H1 (cell line): Measurements from ENCODE around the gene HP1BP3. TPM values are rescaled to one million over a fixed set of nuclear protein-coding genes. Genes with fewer than 3 reads are reported as not detected.

Experiments used
- EGR1 ChIP-seq: IDR thresholded peaks from 2 replicates; pipeline ENCODE4 v1.6.1; 2011; ENCODE audit warnings: low read depth, low read length, borderline replicate concordance
- HDAC2 ChIP-seq, 2 experiments: fragments of 300-600 bp in 1 of 2; sonication (generic) in 1 of 2; IDR thresholded peaks; 2 replicates each; pipeline ENCODE4 v1.6.1; 2011 to 2012; ENCODE audit warnings: low read depth in 2 of 2, low read length in 2 of 2, mild to moderate bottlenecking in 2 of 2, moderate library complexity in 2 of 2, borderline replicate concordance in 1 of 2, inconsistent platforms in 1 of 2
- JUN ChIP-seq: IDR thresholded peaks from 2 replicates; pipeline ENCODE4 v1.6.1; 2011; ENCODE audit warnings: low read depth, mild to moderate bottlenecking, improper control_type of control experiment, low read length
- KDM4A ChIP-seq: IDR thresholded peaks from one replicate; pipeline ENCODE4 v1.7.1; 2012; ENCODE audit warnings: low read depth, mild to moderate bottlenecking, moderate library complexity, low read length, inconsistent platforms; ENCODE audit not compliant: severe bottlenecking
- polyA plus RNA-seq, 7 experiments: library from polyadenylated mRNA; depleted of rRNA in 3 of 7; stranded (reverse) in 5 of 7; unstranded in 2 of 7; fragments of >200 nt in 5 of 7; fragments of 200-250 nt in 2 of 7; gene quantifications; 1 replicate in 5 of 7; 2 replicates in 1 of 7; 4 replicates in 1 of 7; pipeline versions ENCODE4 v1.2.1 to v1.2.3, GENCODE V29; 2011 to 2013; ENCODE audit warnings: missing spikeins in 2 of 7, mixed read lengths in 2 of 7
- total RNA-seq: library from RNA; stranded (reverse); fragmentation: NEBNext Ultra II Directional; extraction: Animal tissue kit (Norgen Biotek cat#: 25700); gene quantifications from 2 replicates; pipeline ENCODE4 v1.2.1, GENCODE V29; 2021
- TF ChIP-seq, protein P1 (sequence below): fragments of 300-600 bp; sonication (generic); IDR thresholded peaks from 2 replicates; pipeline ENCODE4 v1.7.1; 2012; ENCODE audit warnings: low read length, moderate library complexity, mild to moderate bottlenecking, inconsistent platforms; ENCODE audit not compliant: insufficient replicate concordance

The HP1BP3 gene
- total and polyA plus RNA-seq, 2 of the 8 experiments (the other 6 are each of a cell fraction or from before 2014, with no cell fraction given): 47.4 to 125 TPM

GRCh38 chr1:20731057-20731991 lies 55.8 kb downstream of the HP1BP3 start (continued):
- TF ChIP-seq, protein P1, sequence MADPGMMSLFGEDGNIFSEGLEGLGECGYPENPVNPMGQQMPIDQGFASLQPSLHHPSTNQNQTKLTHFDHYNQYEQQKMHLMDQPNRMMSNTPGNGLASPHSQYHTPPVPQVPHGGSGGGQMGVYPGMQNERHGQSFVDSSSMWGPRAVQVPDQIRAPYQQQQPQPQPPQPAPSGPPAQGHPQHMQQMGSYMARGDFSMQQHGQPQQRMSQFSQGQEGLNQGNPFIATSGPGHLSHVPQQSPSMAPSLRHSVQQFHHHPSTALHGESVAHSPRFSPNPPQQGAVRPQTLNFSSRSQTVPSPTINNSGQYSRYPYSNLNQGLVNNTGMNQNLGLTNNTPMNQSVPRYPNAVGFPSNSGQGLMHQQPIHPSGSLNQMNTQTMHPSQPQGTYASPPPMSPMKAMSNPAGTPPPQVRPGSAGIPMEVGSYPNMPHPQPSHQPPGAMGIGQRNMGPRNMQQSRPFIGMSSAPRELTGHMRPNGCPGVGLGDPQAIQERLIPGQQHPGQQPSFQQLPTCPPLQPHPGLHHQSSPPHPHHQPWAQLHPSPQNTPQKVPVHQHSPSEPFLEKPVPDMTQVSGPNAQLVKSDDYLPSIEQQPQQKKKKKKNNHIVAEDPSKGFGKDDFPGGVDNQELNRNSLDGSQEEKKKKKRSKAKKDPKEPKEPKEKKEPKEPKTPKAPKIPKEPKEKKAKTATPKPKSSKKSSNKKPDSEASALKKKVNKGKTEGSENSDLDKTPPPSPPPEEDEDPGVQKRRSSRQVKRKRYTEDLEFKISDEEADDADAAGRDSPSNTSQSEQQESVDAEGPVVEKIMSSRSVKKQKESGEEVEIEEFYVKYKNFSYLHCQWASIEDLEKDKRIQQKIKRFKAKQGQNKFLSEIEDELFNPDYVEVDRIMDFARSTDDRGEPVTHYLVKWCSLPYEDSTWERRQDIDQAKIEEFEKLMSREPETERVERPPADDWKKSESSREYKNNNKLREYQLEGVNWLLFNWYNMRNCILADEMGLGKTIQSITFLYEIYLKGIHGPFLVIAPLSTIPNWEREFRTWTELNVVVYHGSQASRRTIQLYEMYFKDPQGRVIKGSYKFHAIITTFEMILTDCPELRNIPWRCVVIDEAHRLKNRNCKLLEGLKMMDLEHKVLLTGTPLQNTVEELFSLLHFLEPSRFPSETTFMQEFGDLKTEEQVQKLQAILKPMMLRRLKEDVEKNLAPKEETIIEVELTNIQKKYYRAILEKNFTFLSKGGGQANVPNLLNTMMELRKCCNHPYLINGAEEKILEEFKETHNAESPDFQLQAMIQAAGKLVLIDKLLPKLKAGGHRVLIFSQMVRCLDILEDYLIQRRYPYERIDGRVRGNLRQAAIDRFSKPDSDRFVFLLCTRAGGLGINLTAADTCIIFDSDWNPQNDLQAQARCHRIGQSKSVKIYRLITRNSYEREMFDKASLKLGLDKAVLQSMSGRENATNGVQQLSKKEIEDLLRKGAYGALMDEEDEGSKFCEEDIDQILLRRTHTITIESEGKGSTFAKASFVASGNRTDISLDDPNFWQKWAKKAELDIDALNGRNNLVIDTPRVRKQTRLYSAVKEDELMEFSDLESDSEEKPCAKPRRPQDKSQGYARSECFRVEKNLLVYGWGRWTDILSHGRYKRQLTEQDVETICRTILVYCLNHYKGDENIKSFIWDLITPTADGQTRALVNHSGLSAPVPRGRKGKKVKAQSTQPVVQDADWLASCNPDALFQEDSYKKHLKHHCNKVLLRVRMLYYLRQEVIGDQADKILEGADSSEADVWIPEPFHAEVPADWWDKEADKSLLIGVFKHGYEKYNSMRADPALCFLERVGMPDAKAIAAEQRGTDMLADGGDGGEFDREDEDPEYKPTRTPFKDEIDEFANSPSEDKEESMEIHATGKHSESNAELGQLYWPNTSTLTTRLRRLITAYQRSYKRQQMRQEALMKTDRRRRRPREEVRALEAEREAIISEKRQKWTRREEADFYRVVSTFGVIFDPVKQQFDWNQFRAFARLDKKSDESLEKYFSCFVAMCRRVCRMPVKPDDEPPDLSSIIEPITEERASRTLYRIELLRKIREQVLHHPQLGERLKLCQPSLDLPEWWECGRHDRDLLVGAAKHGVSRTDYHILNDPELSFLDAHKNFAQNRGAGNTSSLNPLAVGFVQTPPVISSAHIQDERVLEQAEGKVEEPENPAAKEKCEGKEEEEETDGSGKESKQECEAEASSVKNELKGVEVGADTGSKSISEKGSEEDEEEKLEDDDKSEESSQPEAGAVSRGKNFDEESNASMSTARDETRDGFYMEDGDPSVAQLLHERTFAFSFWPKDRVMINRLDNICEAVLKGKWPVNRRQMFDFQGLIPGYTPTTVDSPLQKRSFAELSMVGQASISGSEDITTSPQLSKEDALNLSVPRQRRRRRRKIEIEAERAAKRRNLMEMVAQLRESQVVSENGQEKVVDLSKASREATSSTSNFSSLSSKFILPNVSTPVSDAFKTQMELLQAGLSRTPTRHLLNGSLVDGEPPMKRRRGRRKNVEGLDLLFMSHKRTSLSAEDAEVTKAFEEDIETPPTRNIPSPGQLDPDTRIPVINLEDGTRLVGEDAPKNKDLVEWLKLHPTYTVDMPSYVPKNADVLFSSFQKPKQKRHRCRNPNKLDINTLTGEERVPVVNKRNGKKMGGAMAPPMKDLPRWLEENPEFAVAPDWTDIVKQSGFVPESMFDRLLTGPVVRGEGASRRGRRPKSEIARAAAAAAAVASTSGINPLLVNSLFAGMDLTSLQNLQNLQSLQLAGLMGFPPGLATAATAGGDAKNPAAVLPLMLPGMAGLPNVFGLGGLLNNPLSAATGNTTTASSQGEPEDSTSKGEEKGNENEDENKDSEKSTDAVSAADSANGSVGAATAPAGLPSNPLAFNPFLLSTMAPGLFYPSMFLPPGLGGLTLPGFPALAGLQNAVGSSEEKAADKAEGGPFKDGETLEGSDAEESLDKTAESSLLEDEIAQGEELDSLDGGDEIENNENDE: no peak
- TF ChIP-seq HDAC2 (IDR thresholded peaks at IDR 0.05; ENCODE audit: borderline replicate concordance in 1 of 2, low read depth in 2 of 2, low read length in 2 of 2): no peak
- TF ChIP-seq JUN: no peak
- peak; percentile 23 for TF ChIP-seq KDM4A
- TF ChIP-seq EGR1: no peak
